ENCODE measurements around the gene TBCC.
"Not testable (repeated sequence)": the region's sequence is repeated elsewhere in the genome, so short reads cannot be mapped to it uniquely, and the experiment has no call there.

TBCC gene

GRCh38 chr6:42707595-42707994, 38.3 kb downstream of the TBCC start:
- no peak overlapping the region for H3K4me3 ChIP-seq (ENCODE audit: low read depth, low read length)
- TF ChIP-seq, protein P1, sequence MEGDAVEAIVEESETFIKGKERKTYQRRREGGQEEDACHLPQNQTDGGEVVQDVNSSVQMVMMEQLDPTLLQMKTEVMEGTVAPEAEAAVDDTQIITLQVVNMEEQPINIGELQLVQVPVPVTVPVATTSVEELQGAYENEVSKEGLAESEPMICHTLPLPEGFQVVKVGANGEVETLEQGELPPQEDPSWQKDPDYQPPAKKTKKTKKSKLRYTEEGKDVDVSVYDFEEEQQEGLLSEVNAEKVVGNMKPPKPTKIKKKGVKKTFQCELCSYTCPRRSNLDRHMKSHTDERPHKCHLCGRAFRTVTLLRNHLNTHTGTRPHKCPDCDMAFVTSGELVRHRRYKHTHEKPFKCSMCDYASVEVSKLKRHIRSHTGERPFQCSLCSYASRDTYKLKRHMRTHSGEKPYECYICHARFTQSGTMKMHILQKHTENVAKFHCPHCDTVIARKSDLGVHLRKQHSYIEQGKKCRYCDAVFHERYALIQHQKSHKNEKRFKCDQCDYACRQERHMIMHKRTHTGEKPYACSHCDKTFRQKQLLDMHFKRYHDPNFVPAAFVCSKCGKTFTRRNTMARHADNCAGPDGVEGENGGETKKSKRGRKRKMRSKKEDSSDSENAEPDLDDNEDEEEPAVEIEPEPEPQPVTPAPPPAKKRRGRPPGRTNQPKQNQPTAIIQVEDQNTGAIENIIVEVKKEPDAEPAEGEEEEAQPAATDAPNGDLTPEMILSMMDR (IDR thresholded peaks at IDR 0.05; ENCODE audit: borderline replicate concordance, insufficient read depth, low read depth, low read length) = no peak

DNA sequence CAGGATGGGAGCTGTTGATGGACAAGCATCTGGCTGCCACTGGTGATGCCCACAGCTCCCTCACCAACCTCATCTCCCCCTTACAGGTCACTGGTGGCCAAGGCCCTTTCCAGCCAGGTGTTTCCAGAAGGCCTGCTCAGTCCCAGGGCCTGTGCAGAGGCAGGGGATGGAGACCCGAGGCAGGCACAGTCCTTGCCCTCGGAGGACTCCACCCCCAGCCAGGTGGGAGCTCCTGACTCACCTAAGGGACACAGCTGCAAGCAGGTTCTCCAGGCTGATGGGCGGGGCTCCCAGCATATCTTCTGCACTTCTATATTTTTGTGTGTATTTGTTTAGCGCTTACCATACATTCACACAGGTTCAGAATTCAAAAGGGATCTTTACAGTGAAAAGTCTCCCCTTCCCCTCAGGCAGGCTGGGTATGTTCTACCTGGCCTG, 40.9 kb downstream of the TBCC start:
- TF ChIP-seq, protein P1 (IDR thresholded peaks at IDR 0.05; ENCODE audit: borderline replicate concordance, insufficient read depth, low read depth, low read length) = no peak

GRCh38 chr6:42704251-42704936, 41.5 kb downstream of the TBCC start:
- H3K4me3 ChIP-seq (ENCODE audit: low read depth, low read length) = no peak overlapping the region
- TF ChIP-seq, protein P1 (IDR thresholded peaks at IDR 0.05; ENCODE audit: borderline replicate concordance, insufficient read depth, low read depth, low read length) = no peak

More for the DNA sequence above, 40.9 kb downstream of the TBCC start:
- H3K4me3 ChIP-seq (ENCODE audit: low read depth, low read length) = no peak overlapping the region

GRCh38 chr6:42702786-42703185, 43.1 kb downstream of the TBCC start:
- H3K4me3 ChIP-seq (ENCODE audit: low read depth, low read length) = not testable (repeated sequence)

- H3K4me3 ChIP-seq (ENCODE audit: low read depth, low read length) = no peak overlapping the region
- TF ChIP-seq, protein P1 (IDR thresholded peaks at IDR 0.05; ENCODE audit: borderline replicate concordance, insufficient read depth, low read depth, low read length) = no peak
Observed at GRCh38 chr6:42702200-42702599, 43.7 kb downstream of the TBCC start.

- no peak overlapping the region for H3K4me3 ChIP-seq (ENCODE audit: low read depth, low read length)
- TF ChIP-seq, protein P1 (IDR thresholded peaks at IDR 0.05; ENCODE audit: borderline replicate concordance, insufficient read depth, low read depth, low read length) = no peak
Observed at GRCh38 chr6:42698217-42698616, 47.7 kb downstream of the TBCC start.

DNA sequence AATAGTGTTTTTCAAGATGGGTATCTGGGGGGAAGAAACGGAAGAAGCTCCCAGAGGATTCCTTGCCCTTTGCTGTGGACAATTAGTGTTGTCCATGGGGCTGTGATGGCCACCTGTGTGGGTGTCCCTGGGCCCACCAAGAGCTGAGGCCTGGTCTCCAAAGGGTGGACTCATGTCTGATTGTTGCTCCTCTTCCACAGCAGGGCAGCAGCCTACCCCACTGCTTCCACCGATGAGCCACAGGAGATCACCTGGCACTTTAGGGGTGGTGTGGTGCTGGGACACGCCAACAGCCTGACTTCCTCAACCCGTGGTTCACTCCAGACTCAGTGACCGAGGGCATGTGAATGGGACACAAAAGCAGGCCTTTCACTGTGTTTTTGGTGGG, 48.6 kb downstream of the TBCC start:
- TF ChIP-seq, protein P1 (IDR thresholded peaks at IDR 0.05; ENCODE audit: borderline replicate concordance, insufficient read depth, low read depth, low read length) = no peak
- no peak overlapping the region for H3K4me3 ChIP-seq (ENCODE audit: low read depth, low read length)

Data from GM12875 (cell line).